ENCODE results near the gene PKP4. TPM values are rescaled to one million over a fixed set of nuclear protein-coding genes. Genes with fewer than 3 reads are reported as not detected.

The PKP4 gene
- polyA plus RNA-seq, 1 experiment, result 24.9 TPM

DNA sequence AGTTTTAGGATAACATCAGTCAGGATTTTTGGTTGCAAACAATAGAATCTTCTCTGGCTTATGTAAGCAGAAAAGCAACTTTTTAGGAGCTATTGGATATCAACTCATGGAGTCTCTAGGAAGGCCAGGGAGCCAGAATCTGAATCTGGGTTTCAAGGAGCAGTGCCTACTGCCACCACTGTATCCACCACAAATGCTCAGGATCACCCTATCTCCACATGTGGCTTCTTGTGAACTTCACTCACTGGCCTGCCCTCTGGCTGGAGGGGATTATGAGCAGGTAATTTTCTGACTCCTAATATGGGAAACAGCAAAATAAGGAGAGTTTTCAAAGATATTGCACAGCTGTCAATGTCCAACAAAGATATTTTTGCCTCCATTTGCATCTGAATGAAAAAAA, 142.9 kb downstream of the PKP4 start:
- H3K27ac ChIP-seq (ENCODE audit: low read depth, low read length), result no peak overlapping the region
- ChIA-PET POLR2A (interaction anchor here (1.0 kb wide), 1 partner anchor 13 kb away, joined by 4 read pairs; no protein-coding TSS in a partner anchor), CTCF (no interaction called here)
- no peaks in the 10 kb centered on the region for H3K27me3 ChIP-seq (ENCODE audit: control insufficient read depth, insufficient read depth, low read length)
- TF ChIP-seq, protein P1, sequence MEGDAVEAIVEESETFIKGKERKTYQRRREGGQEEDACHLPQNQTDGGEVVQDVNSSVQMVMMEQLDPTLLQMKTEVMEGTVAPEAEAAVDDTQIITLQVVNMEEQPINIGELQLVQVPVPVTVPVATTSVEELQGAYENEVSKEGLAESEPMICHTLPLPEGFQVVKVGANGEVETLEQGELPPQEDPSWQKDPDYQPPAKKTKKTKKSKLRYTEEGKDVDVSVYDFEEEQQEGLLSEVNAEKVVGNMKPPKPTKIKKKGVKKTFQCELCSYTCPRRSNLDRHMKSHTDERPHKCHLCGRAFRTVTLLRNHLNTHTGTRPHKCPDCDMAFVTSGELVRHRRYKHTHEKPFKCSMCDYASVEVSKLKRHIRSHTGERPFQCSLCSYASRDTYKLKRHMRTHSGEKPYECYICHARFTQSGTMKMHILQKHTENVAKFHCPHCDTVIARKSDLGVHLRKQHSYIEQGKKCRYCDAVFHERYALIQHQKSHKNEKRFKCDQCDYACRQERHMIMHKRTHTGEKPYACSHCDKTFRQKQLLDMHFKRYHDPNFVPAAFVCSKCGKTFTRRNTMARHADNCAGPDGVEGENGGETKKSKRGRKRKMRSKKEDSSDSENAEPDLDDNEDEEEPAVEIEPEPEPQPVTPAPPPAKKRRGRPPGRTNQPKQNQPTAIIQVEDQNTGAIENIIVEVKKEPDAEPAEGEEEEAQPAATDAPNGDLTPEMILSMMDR (IDR thresholded peaks at IDR 0.05; ENCODE audit: low read depth, low read length), result no peak
- no peak overlapping the region for H3K4me3 ChIP-seq (ENCODE audit: low read depth, low read length)
- H3K9me3 ChIP-seq (ENCODE audit: control insufficient read depth, insufficient read depth, low read length), result no peaks in the 10 kb centered on the region
- no peak for DNase-seq (ENCODE audit: low read depth, low spot score)

DNA sequence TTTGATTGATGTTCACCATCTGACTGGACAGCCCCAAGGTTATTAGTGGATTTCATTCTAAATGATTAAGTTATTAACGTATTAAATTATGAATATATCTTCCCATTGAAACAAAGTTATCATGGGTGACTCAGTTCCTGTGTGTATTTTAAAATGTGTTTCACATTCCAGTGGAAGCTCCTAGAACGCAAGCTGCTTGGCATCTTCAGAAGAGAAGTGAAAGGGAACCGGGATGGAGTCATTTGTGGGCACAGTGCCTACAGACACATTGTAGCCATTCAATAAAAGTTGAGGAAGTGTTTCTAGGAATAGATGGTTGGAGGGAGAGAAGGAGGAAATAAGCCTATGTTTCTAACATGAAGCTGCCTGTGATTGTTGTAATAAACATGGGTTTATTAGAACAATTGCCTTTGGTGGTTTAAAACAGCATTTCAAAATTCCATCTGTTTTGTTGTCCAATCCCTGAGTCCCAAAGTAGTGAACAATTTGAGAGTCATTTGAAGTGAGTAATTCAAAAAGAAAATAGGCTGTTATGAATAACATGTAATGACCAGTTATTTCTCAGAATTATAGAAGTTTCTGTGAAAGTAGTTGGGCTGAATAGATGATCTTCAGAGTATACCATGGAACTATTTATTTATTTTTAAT, 143.5 kb downstream of the PKP4 start:
- Histone ChIP-seq H3K9me3 (ENCODE audit: control insufficient read depth, insufficient read depth, low read length) (no peaks in the 10 kb centered on the region), H3K27me3 (ENCODE audit: control insufficient read depth, insufficient read depth, low read length) (no peaks in the 10 kb centered on the region), H3K4me3 (ENCODE audit: low read depth, low read length) (no peak overlapping the region), H3K27ac (ENCODE audit: low read depth, low read length) (no peak overlapping the region)
- TF ChIP-seq, protein P1 (IDR thresholded peaks at IDR 0.05; ENCODE audit: low read depth, low read length), result no peak
- DNase-seq (ENCODE audit: low read depth, low spot score), result peak; percentile 76
- CTCF ChIA-PET, result interaction anchor here (0.6 kb wide), 1 partner anchor 12 kb away, joined by 3 read pairs; no protein-coding TSS in a partner anchor
- POLR2A ChIA-PET, result interaction anchor here (1.0 kb wide), 2 partner anchors 14 to 18 kb away, joined by 3 to 4 read pairs; no protein-coding TSS in a partner anchor

DNA sequence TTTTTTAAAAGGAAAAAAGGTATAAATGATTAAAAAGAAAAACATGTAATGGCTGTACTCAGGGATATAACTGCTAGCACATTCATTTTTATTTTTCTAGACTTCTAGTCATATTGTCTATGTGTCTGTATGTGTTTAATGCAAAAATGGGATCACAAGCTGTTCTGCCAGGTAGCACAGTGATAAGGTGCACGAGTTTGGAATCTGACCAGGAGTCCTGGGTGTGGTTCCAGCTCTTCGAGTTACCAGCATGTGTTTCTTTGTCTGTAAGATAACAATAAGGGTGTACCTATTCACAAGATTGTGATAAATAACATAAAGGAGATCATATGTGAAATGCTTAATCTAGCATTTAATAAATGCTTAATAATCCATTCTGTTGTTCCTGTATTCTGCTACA, 145.3 kb downstream of the PKP4 start:
- DNase-seq (ENCODE audit: low read depth, low spot score), result no peak
- ChIA-PET CTCF (no interaction called here), POLR2A (no interaction called here)
- H3K27me3 ChIP-seq (ENCODE audit: control insufficient read depth, insufficient read depth, low read length), result no peaks in the 10 kb centered on the region
- no peak overlapping the region for H3K4me3 ChIP-seq (ENCODE audit: low read depth, low read length)
- TF ChIP-seq, protein P1 (IDR thresholded peaks at IDR 0.05; ENCODE audit: low read depth, low read length), result no peak
- no peaks in the 10 kb centered on the region for H3K9me3 ChIP-seq (ENCODE audit: control insufficient read depth, insufficient read depth, low read length)
- H3K27ac ChIP-seq (ENCODE audit: low read depth, low read length), result no peak overlapping the region

DNA sequence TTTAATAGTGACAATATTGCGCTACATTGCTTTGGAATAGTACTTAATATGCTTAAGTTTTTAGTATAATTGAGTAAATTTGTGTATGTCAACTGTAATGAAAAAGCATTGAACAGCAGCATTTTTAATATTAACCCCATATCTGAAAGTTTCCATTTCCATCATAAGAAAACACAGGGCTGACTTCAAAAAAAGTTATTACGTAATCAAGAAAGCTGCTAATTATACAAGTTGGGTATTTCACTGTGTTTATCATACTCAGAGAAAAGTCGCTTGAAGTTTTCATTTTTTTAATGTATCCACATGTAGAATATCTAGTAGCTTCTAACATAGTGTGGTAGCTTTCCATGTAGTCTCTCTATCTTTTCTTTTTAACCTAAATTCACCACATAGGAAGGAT, 146.5 kb downstream of the PKP4 start:
- no peaks in the 10 kb centered on the region for H3K9me3 ChIP-seq (ENCODE audit: control insufficient read depth, insufficient read depth, low read length)
- no peak overlapping the region for H3K4me3 ChIP-seq (ENCODE audit: low read depth, low read length)
- DNase-seq (ENCODE audit: low read depth, low spot score), result no peak
- no peak overlapping the region for H3K27ac ChIP-seq (ENCODE audit: low read depth, low read length)
- ChIA-PET POLR2A (no interaction called here), CTCF (interaction anchor here (0.7 kb wide), 1 partner anchor 547 kb away, joined by 3 read pairs; no protein-coding TSS in a partner anchor)
- TF ChIP-seq, protein P1 (IDR thresholded peaks at IDR 0.05; ENCODE audit: low read depth, low read length), result no peak
- no peaks in the 10 kb centered on the region for H3K27me3 ChIP-seq (ENCODE audit: control insufficient read depth, insufficient read depth, low read length)

DNA sequence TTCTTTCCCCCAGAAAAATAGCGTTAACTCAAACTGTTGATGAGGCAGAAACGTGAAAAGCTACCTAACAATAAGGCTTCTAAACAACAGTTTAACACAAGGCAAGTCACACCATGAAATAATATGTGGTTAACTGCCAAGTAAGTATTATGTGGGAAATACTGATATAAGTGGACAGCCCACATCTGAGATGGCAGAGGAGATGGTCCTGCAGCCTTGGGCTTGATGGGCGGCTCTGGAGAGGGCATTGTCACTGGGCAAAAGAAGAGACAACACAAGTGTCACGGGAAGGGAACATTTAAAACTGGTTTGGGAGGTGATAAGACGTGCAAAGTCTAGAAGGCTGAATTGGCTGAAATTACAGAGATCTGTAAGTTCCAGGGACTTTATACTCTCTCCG, 147.2 kb downstream of the PKP4 start:
- CTCF ChIA-PET, result interaction anchor here (0.7 kb wide), 1 partner anchor 548 kb away, joined by 3 read pairs; no protein-coding TSS in a partner anchor
- Histone ChIP-seq H3K27me3 (ENCODE audit: control insufficient read depth, insufficient read depth, low read length) (no peaks in the 10 kb centered on the region), H3K4me3 (ENCODE audit: low read depth, low read length) (no peak overlapping the region), H3K9me3 (ENCODE audit: control insufficient read depth, insufficient read depth, low read length) (no peaks in the 10 kb centered on the region), H3K27ac (ENCODE audit: low read depth, low read length) (no peak overlapping the region)
- POLR2A ChIA-PET, result no interaction called here
- TF ChIP-seq, protein P1 (IDR thresholded peaks at IDR 0.05; ENCODE audit: low read depth, low read length), result no peak
- DNase-seq (ENCODE audit: low read depth, low spot score), result no peak

Measured in AG04450 (cell line).